Measurements from ENCODE around the gene NTSR1. TPM values are rescaled to one million over a fixed set of nuclear protein-coding genes. Genes with fewer than 3 reads are reported as not detected.

Gene NTSR1
- total and polyA plus RNA-seq, 2 experiments from 2014 or later = 0.15 to 1.4 TPM

DNA sequence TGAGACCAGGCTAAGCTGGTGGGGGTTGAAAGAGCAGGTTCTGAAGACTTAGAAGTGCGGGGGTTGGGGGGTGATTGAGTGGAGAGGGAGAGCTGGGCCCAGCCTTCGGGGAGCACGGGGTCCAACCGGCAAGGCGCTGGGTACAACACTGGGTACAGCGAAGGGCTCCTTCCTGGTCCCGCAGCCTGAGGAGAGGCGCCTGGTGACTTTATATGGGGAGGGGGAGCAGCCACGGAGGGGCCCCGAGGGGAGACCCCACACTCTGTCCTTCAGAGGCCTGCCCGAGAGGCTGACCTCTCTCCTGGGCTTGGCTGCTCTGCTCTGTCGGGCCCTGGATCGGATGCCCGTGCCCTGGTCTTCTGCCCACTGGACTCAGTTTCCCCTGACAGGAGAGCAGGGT is 10.4 kb upstream of the NTSR1 start:
- Histone ChIP-seq H4K20me1 (replicated peaks; ENCODE audit: insufficient read depth) (no peaks in the 10 kb centered on the region), H3K79me2 (replicated peaks; ENCODE audit: insufficient read depth) (no peaks in the 10 kb centered on the region), H3K9me2 (ENCODE audit: insufficient read depth) (no peaks in the 10 kb centered on the region), H3K27me3 (ENCODE audit: insufficient read depth) (no peaks in the 10 kb centered on the region), H3K4me1 (ENCODE audit: insufficient read depth) (no peaks in the 10 kb centered on the region), H3F3A (replicated peaks; ENCODE audit: low read depth) (no peaks in the 10 kb centered on the region), H3K4me3 (no peak overlapping the region), H3K27ac (ENCODE audit: low read depth) (no peak overlapping the region), H2AFZ (no peak overlapping the region), H3K4me2 (no peak overlapping the region), H3K36me3 (ENCODE audit: insufficient read depth) (no peaks in the 10 kb centered on the region)
- DNase-seq (ENCODE audit: low spot score) = no peak
- H3K9me3 Mint-ChIP-seq = no peaks in the 10 kb centered on the region
- H3K27ac Mint-ChIP-seq = no peak overlapping the region
- no peak overlapping the region for H3K4me3 Mint-ChIP-seq
- ATAC-seq = no peak
- TF ChIP-seq EZH2phosphoT487 (IDR thresholded peaks at IDR 0.05; ENCODE audit: unreplicated experiment) (no peak), CREB1 (CRISPR knock-in tag; IDR thresholded peaks at IDR 0.05; ENCODE audit: low read depth) (no peak), REST (IDR thresholded peaks at IDR 0.05; ENCODE audit: unreplicated experiment) (no peak), JUNB (IDR thresholded peaks at IDR 0.05; ENCODE audit: unreplicated experiment) (no peak), ZNF331 (CRISPR knock-in tag; IDR thresholded peaks at IDR 0.05; ENCODE audit: low read depth) (no peak), NANOG (IDR thresholded peaks at IDR 0.05; ENCODE audit: borderline replicate concordance) (no peak), STAT1 (IDR thresholded peaks at IDR 0.05; ENCODE audit: unreplicated experiment) (no peak), POLR2AphosphoS5 (IDR thresholded peaks at IDR 0.05; ENCODE audit: low read depth) (no peak), ETS1 (IDR thresholded peaks at IDR 0.05) (no peak), EZH2 (IDR thresholded peaks at IDR 0.05; ENCODE audit: low read depth, unreplicated experiment) (no peak), ZNF114 (CRISPR knock-in tag; IDR thresholded peaks at IDR 0.05) (no peak)
- TF ChIP-seq, protein P1, sequence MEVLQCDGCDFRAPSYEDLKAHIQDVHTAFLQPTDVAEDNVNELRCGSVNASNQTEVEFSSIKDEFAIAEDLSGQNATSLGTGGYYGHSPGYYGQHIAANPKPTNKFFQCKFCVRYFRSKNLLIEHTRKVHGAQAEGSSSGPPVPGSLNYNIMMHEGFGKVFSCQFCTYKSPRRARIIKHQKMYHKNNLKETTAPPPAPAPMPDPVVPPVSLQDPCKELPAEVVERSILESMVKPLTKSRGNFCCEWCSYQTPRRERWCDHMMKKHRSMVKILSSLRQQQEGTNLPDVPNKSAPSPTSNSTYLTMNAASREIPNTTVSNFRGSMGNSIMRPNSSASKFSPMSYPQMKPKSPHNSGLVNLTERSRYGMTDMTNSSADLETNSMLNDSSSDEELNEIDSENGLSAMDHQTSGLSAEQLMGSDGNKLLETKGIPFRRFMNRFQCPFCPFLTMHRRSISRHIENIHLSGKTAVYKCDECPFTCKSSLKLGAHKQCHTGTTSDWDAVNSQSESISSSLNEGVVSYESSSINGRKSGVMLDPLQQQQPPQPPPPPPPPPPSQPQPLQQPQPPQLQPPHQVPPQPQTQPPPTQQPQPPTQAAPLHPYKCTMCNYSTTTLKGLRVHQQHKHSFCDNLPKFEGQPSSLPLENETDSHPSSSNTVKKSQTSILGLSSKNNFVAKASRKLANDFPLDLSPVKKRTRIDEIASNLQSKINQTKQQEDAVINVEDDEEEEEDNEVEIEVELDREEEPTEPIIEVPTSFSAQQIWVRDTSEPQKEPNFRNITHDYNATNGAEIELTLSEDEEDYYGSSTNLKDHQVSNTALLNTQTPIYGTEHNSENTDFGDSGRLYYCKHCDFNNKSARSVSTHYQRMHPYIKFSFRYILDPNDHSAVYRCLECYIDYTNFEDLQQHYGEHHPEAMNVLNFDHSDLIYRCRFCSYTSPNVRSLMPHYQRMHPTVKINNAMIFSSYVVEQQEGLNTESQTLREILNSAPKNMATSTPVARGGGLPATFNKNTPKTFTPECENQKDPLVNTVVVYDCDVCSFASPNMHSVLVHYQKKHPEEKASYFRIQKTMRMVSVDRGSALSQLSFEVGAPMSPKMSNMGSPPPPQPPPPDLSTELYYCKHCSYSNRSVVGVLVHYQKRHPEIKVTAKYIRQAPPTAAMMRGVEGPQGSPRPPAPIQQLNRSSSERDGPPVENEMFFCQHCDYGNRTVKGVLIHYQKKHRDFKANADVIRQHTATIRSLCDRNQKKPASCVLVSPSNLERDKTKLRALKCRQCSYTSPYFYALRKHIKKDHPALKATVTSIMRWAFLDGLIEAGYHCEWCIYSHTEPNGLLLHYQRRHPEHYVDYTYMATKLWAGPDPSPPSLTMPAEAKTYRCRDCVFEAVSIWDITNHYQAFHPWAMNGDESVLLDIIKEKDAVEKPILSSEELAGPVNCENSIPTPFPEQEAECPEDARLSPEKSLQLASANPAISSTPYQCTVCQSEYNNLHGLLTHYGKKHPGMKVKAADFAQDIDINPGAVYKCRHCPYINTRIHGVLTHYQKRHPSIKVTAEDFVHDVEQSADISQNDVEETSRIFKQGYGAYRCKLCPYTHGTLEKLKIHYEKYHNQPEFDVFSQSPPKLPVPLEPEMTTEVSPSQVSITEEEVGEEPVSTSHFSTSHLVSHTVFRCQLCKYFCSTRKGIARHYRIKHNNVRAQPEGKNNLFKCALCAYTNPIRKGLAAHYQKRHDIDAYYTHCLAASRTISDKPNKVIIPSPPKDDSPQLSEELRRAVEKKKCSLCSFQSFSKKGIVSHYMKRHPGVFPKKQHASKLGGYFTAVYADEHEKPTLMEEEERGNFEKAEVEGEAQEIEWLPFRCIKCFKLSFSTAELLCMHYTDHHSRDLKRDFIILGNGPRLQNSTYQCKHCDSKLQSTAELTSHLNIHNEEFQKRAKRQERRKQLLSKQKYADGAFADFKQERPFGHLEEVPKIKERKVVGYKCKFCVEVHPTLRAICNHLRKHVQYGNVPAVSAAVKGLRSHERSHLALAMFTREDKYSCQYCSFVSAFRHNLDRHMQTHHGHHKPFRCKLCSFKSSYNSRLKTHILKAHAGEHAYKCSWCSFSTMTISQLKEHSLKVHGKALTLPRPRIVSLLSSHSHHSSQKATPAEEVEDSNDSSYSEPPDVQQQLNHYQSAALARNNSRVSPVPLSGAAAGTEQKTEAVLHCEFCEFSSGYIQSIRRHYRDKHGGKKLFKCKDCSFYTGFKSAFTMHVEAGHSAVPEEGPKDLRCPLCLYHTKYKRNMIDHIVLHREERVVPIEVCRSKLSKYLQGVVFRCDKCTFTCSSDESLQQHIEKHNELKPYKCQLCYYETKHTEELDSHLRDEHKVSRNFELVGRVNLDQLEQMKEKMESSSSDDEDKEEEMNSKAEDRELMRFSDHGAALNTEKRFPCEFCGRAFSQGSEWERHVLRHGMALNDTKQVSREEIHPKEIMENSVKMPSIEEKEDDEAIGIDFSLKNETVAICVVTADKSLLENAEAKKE (CRISPR knock-in tag; IDR thresholded peaks at IDR 0.05) = no peak
- TF ChIP-seq, protein P2, sequence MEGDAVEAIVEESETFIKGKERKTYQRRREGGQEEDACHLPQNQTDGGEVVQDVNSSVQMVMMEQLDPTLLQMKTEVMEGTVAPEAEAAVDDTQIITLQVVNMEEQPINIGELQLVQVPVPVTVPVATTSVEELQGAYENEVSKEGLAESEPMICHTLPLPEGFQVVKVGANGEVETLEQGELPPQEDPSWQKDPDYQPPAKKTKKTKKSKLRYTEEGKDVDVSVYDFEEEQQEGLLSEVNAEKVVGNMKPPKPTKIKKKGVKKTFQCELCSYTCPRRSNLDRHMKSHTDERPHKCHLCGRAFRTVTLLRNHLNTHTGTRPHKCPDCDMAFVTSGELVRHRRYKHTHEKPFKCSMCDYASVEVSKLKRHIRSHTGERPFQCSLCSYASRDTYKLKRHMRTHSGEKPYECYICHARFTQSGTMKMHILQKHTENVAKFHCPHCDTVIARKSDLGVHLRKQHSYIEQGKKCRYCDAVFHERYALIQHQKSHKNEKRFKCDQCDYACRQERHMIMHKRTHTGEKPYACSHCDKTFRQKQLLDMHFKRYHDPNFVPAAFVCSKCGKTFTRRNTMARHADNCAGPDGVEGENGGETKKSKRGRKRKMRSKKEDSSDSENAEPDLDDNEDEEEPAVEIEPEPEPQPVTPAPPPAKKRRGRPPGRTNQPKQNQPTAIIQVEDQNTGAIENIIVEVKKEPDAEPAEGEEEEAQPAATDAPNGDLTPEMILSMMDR (conservative IDR thresholded peaks at IDR 0.05; ENCODE audit: low read depth in 2 of 2) = no peak
- no peaks in the 10 kb centered on the region for H3K4me1 Mint-ChIP-seq
- H3K27me3 Mint-ChIP-seq (ENCODE audit: insufficient read depth, low read depth, poor library complexity) = peaks cover 9% of the 10 kb centered on the region
- H3K36me3 Mint-ChIP-seq (ENCODE audit: low read depth) = no peaks in the 10 kb centered on the region

Data from GM23338 (cell line).